SU-DHL-6 (cell line): ENCODE measurements around the gene AMN1.
"Not testable (repeated sequence)": the region's sequence is repeated elsewhere in the genome, so short reads cannot be mapped to it uniquely, and the experiment has no call there.

ENCODE experiments used
- H2AFZ ChIP-seq: fragments of 200-600 bp; sonication (generic); 2 replicates; pipeline ENCODE4 v1.6.1; 2014; ENCODE audit warnings: low read depth, mild to moderate bottlenecking, moderate library complexity, mixed read lengths, antibody characterized with exemption, low read length; ENCODE audit not compliant: severe bottlenecking
- H3F3A ChIP-seq: fragments of 200-600 bp; shearing (Covaris generic); 2 replicates; pipeline ENCODE4 v1.6.0; 2016; ENCODE audit warnings: antibody characterized with exemption, mild to moderate bottlenecking; ENCODE audit not compliant: insufficient read depth
- H3K27ac ChIP-seq: fragments of 200-600 bp; sonication (generic); 2 replicates; pipeline ENCODE4 v1.5.1; 2016; ENCODE audit warnings: low read depth, mild to moderate bottlenecking, low read length, moderate library complexity, mixed read lengths
- H3K27me3 ChIP-seq: fragments of 200-600 bp; sonication (generic), shearing (Covaris generic); 2 replicates; pipeline ENCODE4 v1.6.0; 2014; ENCODE audit warnings: mild to moderate bottlenecking, low read length
- H3K36me3 ChIP-seq: fragments of 200-600 bp; sonication (generic); 2 replicates; pipeline ENCODE4 v1.6.1; 2014; ENCODE audit warnings: mild to moderate bottlenecking, low read length, mixed read lengths
- H3K4me2 ChIP-seq: fragments of 300-600, 200-600 bp; shearing (Covaris generic), sonication (generic); 2 replicates; pipeline ENCODE4 v1.6.0; 2014; ENCODE audit warnings: low read length, low read depth, mild to moderate bottlenecking; ENCODE audit not compliant: poor library complexity, severe bottlenecking
- H3K4me3 ChIP-seq: fragments of 200-600 bp; sonication (generic); 2 replicates; pipeline ENCODE4 v1.5.1; 2014; ENCODE audit warnings: antibody characterized with exemption, low read length, mild to moderate bottlenecking, mixed read lengths; ENCODE audit not compliant: insufficient read depth, poor library complexity, severe bottlenecking
- H3K79me2 ChIP-seq: fragments of 200-600 bp; sonication (generic); 2 replicates; pipeline ENCODE4 v1.6.1; 2014; ENCODE audit warnings: mild to moderate bottlenecking, low read length, moderate library complexity; ENCODE audit not compliant: insufficient read depth
- H3K9ac ChIP-seq: fragments of 200-600 bp; sonication (generic); 2 replicates; pipeline ENCODE4 v1.7.0; 2014; ENCODE audit warnings: mild to moderate bottlenecking, low read length
- H3K9me2 ChIP-seq: fragments of 200-600 bp; sonication (generic); replicated peaks from 2 replicates; pipeline ENCODE4 v1.6.1; 2014; ENCODE audit warnings: low read length; ENCODE audit not compliant: insufficient read depth
- H3K9me3 ChIP-seq: fragments of 200-600 bp; sonication (generic); 2 replicates; pipeline ENCODE4 v1.6.1; 2014; ENCODE audit warnings: low read length, mixed read lengths; ENCODE audit not compliant: insufficient read depth
- H4K20me1 ChIP-seq: fragments of 200-600 bp; sonication (generic); 2 replicates; pipeline ENCODE4 v1.6.1; 2014; ENCODE audit warnings: low read depth, mild to moderate bottlenecking, antibody characterized with exemption, low read length, moderate library complexity, mixed read lengths
- EZH2phosphoT487 ChIP-seq: fragments of 200-600 bp; sonication (generic), shearing (Covaris generic); conservative IDR thresholded peaks from 2 replicates; pipeline ENCODE4 v1.6.1; 2018; ENCODE audit warnings: mild to moderate bottlenecking, antibody characterized with exemption, low read length, moderate library complexity, mixed read lengths
- TF ChIP-seq, protein P1 (sequence below): fragments of 200-600 bp; sonication (generic); IDR thresholded peaks from one replicate; pipeline ENCODE4 v1.5.1; 2017; ENCODE audit warnings: antibody characterized with exemption, mild to moderate bottlenecking, low read length, moderate library complexity; ENCODE audit not compliant: insufficient read depth, poor library complexity, severe bottlenecking

The AMN1 gene

DNA sequence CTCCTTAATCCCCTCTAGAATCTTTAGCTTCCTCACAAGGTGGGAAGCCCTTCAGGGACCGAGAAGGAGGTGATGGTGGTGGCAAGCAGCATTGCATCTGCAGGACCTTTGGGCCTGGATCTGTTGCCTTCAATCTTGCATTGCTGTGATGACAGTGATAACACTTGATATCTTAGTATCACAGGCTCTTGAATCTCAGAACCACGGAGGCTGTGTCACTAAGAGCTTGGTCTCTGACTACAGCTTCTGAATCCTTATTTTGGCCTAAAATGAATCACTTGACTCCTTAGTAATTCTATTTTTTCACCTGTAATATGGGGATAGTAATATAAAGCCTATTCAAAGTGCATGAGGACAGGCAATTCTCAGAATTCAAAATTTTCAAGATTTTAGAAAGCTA is 8.9 kb upstream of the AMN1 start:
- H3K9me3 ChIP-seq: no peaks in the 10 kb centered on the region
- H3K27me3 ChIP-seq: no peaks in the 10 kb centered on the region
- H3K9me2 ChIP-seq: no peaks in the 10 kb centered on the region
- H3K4me3 ChIP-seq: no peak overlapping the region
- H3F3A ChIP-seq: peaks cover 10% of the 10 kb centered on the region; the same call in 1 of the 2 replicates
- TF ChIP-seq, protein P1, sequence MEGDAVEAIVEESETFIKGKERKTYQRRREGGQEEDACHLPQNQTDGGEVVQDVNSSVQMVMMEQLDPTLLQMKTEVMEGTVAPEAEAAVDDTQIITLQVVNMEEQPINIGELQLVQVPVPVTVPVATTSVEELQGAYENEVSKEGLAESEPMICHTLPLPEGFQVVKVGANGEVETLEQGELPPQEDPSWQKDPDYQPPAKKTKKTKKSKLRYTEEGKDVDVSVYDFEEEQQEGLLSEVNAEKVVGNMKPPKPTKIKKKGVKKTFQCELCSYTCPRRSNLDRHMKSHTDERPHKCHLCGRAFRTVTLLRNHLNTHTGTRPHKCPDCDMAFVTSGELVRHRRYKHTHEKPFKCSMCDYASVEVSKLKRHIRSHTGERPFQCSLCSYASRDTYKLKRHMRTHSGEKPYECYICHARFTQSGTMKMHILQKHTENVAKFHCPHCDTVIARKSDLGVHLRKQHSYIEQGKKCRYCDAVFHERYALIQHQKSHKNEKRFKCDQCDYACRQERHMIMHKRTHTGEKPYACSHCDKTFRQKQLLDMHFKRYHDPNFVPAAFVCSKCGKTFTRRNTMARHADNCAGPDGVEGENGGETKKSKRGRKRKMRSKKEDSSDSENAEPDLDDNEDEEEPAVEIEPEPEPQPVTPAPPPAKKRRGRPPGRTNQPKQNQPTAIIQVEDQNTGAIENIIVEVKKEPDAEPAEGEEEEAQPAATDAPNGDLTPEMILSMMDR: no peak
- TF ChIP-seq EZH2phosphoT487: no peak
- no peak overlapping the region for H3K4me2 ChIP-seq
- no peaks in the 10 kb centered on the region for H3K36me3 ChIP-seq
- no peak overlapping the region for H2AFZ ChIP-seq
- no peaks in the 10 kb centered on the region for H4K20me1 ChIP-seq
- H3K9ac ChIP-seq: no peak overlapping the region
- no peak overlapping the region for H3K27ac ChIP-seq
- no peaks in the 10 kb centered on the region for H3K79me2 ChIP-seq

DNA sequence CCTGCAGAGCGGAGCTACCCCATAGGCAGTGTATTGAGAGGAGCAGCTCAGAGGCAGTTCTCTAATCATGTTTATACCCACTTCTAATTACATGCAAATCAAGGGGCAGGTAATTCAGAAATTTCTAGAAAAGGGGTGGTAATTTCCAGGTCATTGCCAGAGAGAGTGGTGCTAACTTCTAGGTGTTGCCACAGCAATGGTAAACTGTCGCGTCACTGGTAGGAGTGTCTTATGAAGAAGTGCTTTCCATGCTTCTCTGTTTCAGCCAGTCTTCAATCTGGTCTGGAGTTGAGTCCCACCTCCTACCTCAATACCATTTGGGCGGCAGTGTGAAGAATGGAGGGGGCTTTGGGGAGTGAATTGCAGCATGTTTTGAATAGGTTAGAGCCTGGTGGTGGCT is 8.5 kb upstream of the AMN1 start:
- H4K20me1 ChIP-seq: no peaks in the 10 kb centered on the region
- no peaks in the 10 kb centered on the region for H3K9me3 ChIP-seq
- H3K9ac ChIP-seq: no peak overlapping the region
- H3K27ac ChIP-seq: no peak overlapping the region
- no peaks in the 10 kb centered on the region for H3K36me3 ChIP-seq
- H3F3A ChIP-seq: 0 out of 2 replicates have a peak, but pooled peaks cover 6% of the 10 kb centered on the region
- no peak overlapping the region for H3K4me2 ChIP-seq
- no peaks in the 10 kb centered on the region for H3K27me3 ChIP-seq
- TF ChIP-seq, protein P1: no peak
- no peak for TF ChIP-seq EZH2phosphoT487
- H2AFZ ChIP-seq: no peak overlapping the region
- H3K9me2 ChIP-seq: no peaks in the 10 kb centered on the region
- H3K79me2 ChIP-seq: no peaks in the 10 kb centered on the region
- H3K4me3 ChIP-seq: no peak overlapping the region

DNA sequence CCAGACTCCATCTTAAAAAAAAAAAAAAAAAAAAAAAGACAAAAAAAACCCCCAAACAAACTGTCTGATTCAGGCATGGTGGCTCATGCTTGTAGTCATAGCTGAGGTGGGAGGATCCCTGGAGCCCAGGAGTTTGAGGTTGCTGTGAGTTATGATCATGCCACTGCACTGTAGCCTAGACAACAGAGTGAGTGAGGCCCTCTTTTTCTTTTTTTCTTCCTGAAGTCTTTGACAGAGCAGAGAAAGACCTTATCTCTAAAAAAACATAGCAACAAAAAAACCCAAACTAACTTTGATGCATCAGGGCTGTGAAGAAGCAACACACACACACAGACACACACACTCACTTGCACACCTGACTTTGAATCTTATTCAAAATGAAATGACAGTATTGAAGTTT is 7.7 kb upstream of the AMN1 start:
- Histone ChIP-seq H4K20me1 (no peaks in the 10 kb centered on the region), H3K9me3 (no peaks in the 10 kb centered on the region), H3K27me3 (no peaks in the 10 kb centered on the region), H3K27ac (no peak overlapping the region), H3K4me3 (no peak overlapping the region), H3K4me2 (no peak overlapping the region), H3K79me2 (no peaks in the 10 kb centered on the region), H2AFZ (no peak overlapping the region), H3K9me2 (no peaks in the 10 kb centered on the region), H3K9ac (no peak overlapping the region), H3F3A (no peaks in the 10 kb centered on the region), H3K36me3 (no peaks in the 10 kb centered on the region)
- TF ChIP-seq, protein P1: no peak
- no peak for TF ChIP-seq EZH2phosphoT487

DNA sequence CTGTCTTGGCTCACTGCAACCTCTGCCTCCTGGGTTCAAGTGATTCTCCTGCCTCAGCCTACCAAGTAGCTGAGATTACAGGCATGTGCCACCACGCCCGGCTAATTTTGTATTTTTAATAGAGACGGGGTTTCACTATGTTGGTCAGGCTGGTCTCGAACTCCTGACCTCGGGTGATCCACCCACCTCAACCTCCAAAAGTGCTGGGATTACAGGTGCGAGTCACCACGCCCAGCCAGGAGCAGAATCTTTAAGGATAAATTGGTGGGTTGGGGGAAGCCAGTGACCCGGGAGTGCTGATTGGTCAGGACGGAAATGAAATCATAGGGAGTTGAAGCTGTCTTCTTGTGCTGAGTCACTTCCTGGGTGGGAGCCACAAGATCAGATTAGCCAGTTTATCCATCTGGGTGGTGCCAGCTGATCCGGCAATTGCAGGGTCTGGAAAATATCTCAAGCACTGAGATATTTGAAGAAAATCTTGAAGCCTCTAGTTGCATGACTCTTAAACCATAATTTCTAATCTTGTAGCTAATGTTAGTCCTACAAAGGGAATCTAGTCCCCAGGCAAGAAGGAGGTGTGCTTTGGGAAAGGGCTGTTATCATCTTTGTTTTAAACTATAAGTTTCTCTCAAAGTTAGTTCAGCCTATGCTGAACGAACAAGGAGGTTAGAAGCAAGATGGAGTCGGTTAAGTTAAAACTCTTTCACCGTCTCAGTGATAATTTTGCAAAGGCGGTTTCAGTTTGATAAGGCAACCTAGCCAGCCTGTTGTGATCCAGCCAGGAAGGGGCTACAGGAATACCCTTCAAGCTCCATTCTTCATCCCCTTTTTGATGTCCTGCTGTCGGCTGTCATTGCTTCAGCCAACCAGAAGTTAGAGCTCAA is 5.0 kb upstream of the AMN1 start:
- not testable (repeated sequence) for H4K20me1 ChIP-seq, H2AFZ ChIP-seq, H3K4me3 ChIP-seq, H3K79me2 ChIP-seq, H3K36me3 ChIP-seq, H3K27me3 ChIP-seq, H3K27ac ChIP-seq, H3K4me2 ChIP-seq, H3F3A ChIP-seq, H3K9me3 ChIP-seq, H3K9me2 ChIP-seq, H3K9ac ChIP-seq
